Esophagus muscularis mucosa (tissue), 3 donors: ENCODE results near the gene IER5.

Experiments
- POLR2A ChIP-seq: fragments of 450-650 bp; IDR thresholded peaks from one replicate; pipeline ENCODE4 v1.6.1; 2017; ENCODE audit warnings: antibody characterized with exemption, moderate library complexity, mild to moderate bottlenecking, low read depth
- TF ChIP-seq, protein P1 (sequence below), 3 experiments: fragments of 200-600 bp in 2 of 3; fragments of 450-650 bp in 1 of 3; sonication (generic) in 2 of 3; IDR thresholded peaks; one replicate each; pipeline ENCODE4 v1.5.1; 2017 to 2019; ENCODE audit warnings: antibody characterized with exemption in 3 of 3, mild to moderate bottlenecking in 2 of 3, moderate library complexity in 1 of 3

DNA sequence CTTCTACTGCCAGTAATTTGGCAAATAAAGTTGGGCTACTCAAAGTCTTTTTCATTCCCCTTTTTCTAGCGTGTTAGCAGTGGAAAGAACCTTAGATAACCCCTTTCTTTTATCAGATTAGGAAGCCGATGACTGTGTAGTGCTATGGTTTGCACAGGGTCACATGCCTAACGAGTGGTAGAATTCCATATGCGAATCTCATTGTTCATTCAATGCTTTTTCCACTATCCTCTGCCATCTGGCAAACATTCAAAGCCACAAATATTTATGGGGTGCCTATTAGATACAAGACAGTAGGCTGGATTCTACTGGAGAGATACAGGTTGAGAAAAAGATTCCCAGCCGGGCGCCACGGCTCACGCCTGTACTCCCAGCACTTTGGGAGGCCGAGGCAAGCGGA, 14.9 kb upstream of the IER5 start:
- TF ChIP-seq, protein P1, sequence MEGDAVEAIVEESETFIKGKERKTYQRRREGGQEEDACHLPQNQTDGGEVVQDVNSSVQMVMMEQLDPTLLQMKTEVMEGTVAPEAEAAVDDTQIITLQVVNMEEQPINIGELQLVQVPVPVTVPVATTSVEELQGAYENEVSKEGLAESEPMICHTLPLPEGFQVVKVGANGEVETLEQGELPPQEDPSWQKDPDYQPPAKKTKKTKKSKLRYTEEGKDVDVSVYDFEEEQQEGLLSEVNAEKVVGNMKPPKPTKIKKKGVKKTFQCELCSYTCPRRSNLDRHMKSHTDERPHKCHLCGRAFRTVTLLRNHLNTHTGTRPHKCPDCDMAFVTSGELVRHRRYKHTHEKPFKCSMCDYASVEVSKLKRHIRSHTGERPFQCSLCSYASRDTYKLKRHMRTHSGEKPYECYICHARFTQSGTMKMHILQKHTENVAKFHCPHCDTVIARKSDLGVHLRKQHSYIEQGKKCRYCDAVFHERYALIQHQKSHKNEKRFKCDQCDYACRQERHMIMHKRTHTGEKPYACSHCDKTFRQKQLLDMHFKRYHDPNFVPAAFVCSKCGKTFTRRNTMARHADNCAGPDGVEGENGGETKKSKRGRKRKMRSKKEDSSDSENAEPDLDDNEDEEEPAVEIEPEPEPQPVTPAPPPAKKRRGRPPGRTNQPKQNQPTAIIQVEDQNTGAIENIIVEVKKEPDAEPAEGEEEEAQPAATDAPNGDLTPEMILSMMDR (IDR thresholded peaks at IDR 0.05): no peak
- no peak for TF ChIP-seq POLR2A
